ENCODE measurements around the gene FLOT2.
"Not testable (repeated sequence)": the region's sequence is repeated elsewhere in the genome, so short reads cannot be mapped to it uniquely, and the experiment has no call there.

The FLOT2 gene

GRCh38 chr17:28839221-28839620 lies 58.3 kb downstream of the FLOT2 start:
- no peak for DNase-seq

GRCh38 chr17:28836541-28836940 lies 61.0 kb downstream of the FLOT2 start:
- not testable (repeated sequence) for DNase-seq

GRCh38 chr17:28834420-28834819 lies 63.1 kb downstream of the FLOT2 start:
- DNase-seq: no peak
